ENCODE measurements around the gene TRPM8. TPM values are rescaled to one million over a fixed set of nuclear protein-coding genes. Genes with fewer than 3 reads are reported as not detected.

Gene TRPM8
- total RNA-seq, 1 donor from 2014 or later = not detected

- TF ChIP-seq, protein P1, sequence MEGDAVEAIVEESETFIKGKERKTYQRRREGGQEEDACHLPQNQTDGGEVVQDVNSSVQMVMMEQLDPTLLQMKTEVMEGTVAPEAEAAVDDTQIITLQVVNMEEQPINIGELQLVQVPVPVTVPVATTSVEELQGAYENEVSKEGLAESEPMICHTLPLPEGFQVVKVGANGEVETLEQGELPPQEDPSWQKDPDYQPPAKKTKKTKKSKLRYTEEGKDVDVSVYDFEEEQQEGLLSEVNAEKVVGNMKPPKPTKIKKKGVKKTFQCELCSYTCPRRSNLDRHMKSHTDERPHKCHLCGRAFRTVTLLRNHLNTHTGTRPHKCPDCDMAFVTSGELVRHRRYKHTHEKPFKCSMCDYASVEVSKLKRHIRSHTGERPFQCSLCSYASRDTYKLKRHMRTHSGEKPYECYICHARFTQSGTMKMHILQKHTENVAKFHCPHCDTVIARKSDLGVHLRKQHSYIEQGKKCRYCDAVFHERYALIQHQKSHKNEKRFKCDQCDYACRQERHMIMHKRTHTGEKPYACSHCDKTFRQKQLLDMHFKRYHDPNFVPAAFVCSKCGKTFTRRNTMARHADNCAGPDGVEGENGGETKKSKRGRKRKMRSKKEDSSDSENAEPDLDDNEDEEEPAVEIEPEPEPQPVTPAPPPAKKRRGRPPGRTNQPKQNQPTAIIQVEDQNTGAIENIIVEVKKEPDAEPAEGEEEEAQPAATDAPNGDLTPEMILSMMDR (IDR thresholded peaks at IDR 0.05) = no peak
- Histone ChIP-seq H3K27me3 (no peaks in the 10 kb centered on the region), H3K4me3 (no peak overlapping the region), H3K4me1 (no peaks in the 10 kb centered on the region), H3K9me3 (no peaks in the 10 kb centered on the region), H3K36me3 (no peaks in the 10 kb centered on the region), H3K27ac (no peak overlapping the region)
- DNase-seq (ENCODE audit: low spot score in 2 of 2) = no peak
- intact Hi-C loops (cut with DNase I) = no loop called here
These were observed 80.5 kb downstream of the TRPM8 start for GRCh38 chr2:233997707-233998106.

DNA sequence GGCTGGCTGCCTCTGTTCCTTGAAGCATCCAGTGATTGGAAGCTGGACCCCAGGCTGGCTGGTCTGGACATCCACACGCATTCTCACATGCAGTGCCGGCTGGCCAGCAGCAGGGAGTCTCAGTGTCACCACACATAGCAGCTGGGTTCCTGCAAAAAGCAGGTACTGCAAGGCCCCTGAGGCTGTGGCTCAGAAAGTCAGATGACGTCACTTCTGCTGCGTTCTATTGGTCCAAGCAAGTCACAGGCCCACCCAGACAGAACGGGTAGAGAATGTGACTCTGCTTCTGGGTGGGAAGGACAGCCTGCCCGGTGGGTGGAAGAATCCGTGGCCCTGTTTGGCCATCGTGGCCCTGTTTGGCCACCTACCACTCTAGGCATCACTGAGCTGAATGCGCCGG is 82.0 kb downstream of the TRPM8 start:
- DNase-seq (ENCODE audit: low spot score in 2 of 2) = no peak
- no peaks in the 10 kb centered on the region for H3K36me3 ChIP-seq
- H3K9me3 ChIP-seq = no peaks in the 10 kb centered on the region
- no peak overlapping the region for H3K4me3 ChIP-seq
- TF ChIP-seq, protein P1 (IDR thresholded peaks at IDR 0.05) = no peak
- H3K4me1 ChIP-seq = no peaks in the 10 kb centered on the region
- no peak overlapping the region for H3K27ac ChIP-seq
- H3K27me3 ChIP-seq = no peaks in the 10 kb centered on the region
- intact Hi-C loops (cut with DNase I) = no loop called here

- H3K36me3 ChIP-seq = no peaks in the 10 kb centered on the region
- intact Hi-C loops (cut with DNase I) = no loop called here
- TF ChIP-seq, protein P1 (IDR thresholded peaks at IDR 0.05) = no peak
- H3K27ac ChIP-seq = no peak overlapping the region
- H3K9me3 ChIP-seq = no peaks in the 10 kb centered on the region
- no peak overlapping the region for H3K4me3 ChIP-seq
- H3K4me1 ChIP-seq = no peaks in the 10 kb centered on the region
- H3K27me3 ChIP-seq = no peaks in the 10 kb centered on the region
- no peak for DNase-seq (ENCODE audit: low spot score in 2 of 2)
These were observed 84.4 kb downstream of the TRPM8 start for GRCh38 chr2:234001380-234002160.

GRCh38 chr2:234002281-234002680 is 85.1 kb downstream of the TRPM8 start:
- H3K27me3 ChIP-seq = no peaks in the 10 kb centered on the region
- H3K36me3 ChIP-seq = no peaks in the 10 kb centered on the region
- no peak overlapping the region for H3K4me3 ChIP-seq
- DNase-seq (ENCODE audit: low spot score in 2 of 2) = no peak
- no peaks in the 10 kb centered on the region for H3K9me3 ChIP-seq
- no peak overlapping the region for H3K27ac ChIP-seq
- TF ChIP-seq, protein P1 (IDR thresholded peaks at IDR 0.05) = no peak
- intact Hi-C loops (cut with DNase I) = no loop called here
- no peaks in the 10 kb centered on the region for H3K4me1 ChIP-seq

GRCh38 chr2:234003972-234004617 is 86.9 kb downstream of the TRPM8 start:
- Histone ChIP-seq H3K27me3 (no peaks in the 10 kb centered on the region), H3K27ac (no peak overlapping the region), H3K9me3 (no peaks in the 10 kb centered on the region), H3K36me3 (no peaks in the 10 kb centered on the region), H3K4me1 (no peaks in the 10 kb centered on the region), H3K4me3 (no peak overlapping the region)
- DNase-seq (ENCODE audit: low spot score in 2 of 2) = no peak
- intact Hi-C loops (cut with DNase I) = no loop called here
- TF ChIP-seq, protein P1 (IDR thresholded peaks at IDR 0.05) = no peak

Data from ascending aorta (tissue), 2 donors.